GM18508 (cell line): ENCODE results near the gene SWSAP1.
"Not testable (repeated sequence)": the region's sequence is repeated elsewhere in the genome, so short reads cannot be mapped to it uniquely, and the experiment has no call there.

Experiments used
- ATAC-seq: cut with Tn5 transposase; IDR thresholded peaks from one replicate; pipeline ENCODE4 v1.9.1; 2021; ENCODE audit warnings: moderate number of reproducible peaks; ENCODE audit not compliant: insufficient read depth, unreplicated experiment

Gene SWSAP1

DNA sequence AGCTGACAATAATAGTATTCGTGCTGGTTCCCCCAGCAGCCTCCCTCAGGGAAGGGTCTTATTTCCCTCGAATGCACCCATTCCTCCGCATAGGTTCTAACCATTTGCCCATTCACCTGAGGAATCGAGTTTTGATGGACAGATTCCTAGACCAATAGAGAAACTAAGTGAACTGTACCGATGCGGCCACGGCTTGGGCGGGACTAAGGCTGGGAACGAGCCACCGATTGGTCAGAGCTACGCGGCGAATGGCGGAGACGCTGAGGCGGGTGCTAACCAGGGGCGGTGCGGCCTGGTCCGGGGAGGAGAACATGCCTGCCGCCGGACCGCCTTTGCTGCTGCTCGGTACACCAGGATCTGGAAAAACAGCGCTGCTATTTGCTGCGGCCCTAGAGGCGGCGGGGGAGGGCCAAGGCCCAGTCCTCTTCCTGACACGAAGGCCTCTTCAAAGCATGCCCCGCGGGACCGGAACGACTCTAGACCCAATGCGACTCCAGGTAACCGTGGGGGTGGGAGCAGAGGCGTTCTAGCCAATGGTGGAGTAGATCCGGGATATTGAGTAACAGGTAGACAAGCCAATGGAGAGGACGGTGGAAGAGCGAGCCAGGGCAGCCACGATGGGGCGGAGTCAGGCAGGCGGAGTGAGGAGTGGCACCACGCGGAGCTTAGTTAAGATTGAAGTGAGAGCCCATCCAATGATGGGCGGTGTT lies at the start of gene SWSAP1:
SWSAP1 (plus strand) TSS at position 234 of the 710 bp plus-strand sequence; CDS start at position 249, 15 bp downstream.
- ATAC-seq, result peak; percentile 77

GRCh38 chr19:11324748-11325389 lies 49.6 kb upstream of the SWSAP1 start:
- ATAC-seq, result no peak

DNA sequence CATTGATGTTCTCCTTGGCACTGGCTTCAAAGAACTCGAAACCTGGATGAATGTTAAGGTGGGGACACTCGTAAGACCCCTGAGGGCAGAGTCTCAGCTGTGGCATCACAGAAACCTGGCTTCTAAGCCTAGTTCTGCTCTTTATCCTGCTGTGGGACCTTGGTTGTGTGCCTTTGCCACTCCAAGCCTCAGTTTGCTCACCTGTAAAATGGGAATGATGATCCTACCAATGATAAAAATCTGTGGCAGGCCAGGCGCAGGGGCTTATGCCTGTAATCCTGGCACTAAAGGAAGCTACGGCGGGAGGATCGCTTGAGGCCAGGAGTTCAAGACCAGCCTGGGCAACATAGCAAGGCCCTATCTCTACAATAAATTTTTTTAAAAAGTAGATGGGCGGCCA lies 48.9 kb upstream of the SWSAP1 start:
- no peak for ATAC-seq

GRCh38 chr19:11330127-11330526 lies 44.3 kb upstream of the SWSAP1 start:
- ATAC-seq, result no peak

DNA sequence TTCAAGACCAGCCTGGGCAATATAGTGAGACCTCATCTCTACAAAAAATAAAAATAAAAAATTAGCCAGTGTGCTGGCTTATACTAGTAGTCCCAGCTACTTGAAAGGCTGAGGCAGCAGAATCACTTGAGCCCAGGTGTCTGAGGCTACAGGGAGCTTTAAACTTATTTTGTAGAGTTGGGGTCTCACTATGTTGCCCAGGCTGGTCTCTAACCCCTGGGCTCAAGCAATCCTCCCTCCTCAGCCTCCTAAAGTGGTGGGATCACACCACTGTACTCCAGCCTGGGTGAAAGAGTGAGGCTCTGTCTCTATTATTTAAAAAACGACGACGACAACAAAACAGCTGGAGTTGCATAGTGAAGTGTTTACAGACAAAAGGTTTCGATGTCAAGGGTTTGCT lies 43.0 kb upstream of the SWSAP1 start:
- ATAC-seq, result no peak

DNA sequence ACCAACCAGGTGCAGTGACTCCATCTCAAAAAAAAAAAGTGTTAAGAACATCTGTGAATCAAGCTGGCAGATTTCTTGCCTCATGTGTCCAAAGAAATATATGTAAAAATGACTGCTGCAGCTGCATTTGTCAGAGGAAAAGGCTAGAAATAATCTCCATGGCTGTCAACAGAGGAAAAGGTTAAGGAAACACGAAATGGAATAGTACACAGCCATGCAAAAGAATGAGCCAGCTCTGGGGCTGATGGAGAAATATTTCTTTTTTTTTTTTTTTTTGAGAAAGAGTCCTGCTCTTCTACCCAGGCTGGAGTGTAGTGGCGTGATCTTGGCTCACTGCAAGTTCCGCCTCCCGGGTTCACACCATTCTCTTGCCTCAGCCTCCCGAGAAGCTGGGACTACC lies 41.6 kb upstream of the SWSAP1 start:
- ATAC-seq, result no peak

GRCh38 chr19:11333838-11334237 lies 40.6 kb upstream of the SWSAP1 start:
- not testable (repeated sequence) for ATAC-seq

- no peak for ATAC-seq
These were observed 38.9 kb upstream of the SWSAP1 start for GRCh38 chr19:11335449-11336146.

DNA sequence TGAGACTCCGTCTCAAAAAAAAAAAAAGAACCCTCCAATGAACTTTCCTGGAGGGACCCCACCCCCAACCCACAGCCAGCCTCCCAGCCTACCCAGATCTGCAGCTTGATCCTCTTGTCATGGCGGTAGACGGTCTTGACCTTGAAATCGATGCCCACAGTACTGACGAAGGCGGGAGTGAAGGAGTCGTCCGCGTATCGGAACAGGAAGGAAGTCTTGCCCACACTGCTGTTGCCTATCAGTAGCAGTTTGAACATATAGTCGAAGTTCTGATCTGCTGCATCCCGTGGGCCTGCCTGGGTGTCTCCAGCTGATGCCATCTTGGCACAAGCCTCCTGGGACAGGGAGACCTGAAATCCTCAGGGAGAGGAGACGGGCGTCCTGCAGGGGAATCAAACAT lies 37.4 kb upstream of the SWSAP1 start:
- ATAC-seq, result no peak

DNA sequence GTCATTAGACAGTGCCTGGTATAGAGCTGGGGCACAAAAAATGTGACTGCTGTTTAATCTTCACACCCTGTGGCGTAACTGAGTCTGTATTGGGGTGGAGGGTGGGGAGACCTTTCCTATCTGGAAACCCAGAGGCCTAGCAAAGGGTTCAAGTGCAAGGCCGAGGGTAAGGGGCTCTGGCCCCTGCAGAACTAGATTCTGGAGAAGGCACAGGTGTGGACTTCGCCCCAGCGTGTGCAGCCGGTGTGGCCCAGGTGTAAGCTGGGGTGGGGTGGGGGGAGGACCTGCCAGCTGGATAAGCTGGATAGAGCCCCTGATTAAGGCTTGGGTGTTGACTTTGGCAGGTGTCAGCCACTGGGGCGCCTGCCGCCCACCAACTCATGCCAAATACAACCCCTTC lies 36.3 kb upstream of the SWSAP1 start:
- ATAC-seq, result no peak

- no peak for ATAC-seq
These were observed 35.8 kb upstream of the SWSAP1 start for GRCh38 chr19:11338569-11339253.

GRCh38 chr19:11339254-11340098 lies 35.0 kb upstream of the SWSAP1 start, which contains the start of gene RAB3D:
Gene RAB3D (minus strand): TSS chr19:11339657. CDS start chr19:11337399, 2,258 bp downstream.
- no peak for ATAC-seq

DNA sequence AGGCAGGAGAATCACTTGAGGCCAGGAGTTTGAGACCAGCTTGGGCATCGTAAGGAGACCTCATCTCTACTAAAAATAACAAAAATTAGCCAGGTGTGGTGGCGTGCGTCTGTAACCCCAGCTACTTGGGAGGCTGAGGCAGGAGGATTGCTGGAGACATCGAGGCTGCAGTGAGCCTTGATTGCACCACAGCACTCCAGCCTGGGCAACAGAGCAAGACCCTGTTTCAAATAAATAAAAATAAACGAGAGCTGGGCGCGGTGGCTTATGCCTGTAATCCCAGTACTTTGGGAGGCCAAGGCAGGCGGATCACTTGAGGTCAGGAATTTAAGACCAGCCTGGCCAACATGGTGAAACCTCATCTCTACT lies 34.4 kb upstream of the SWSAP1 start:
- ATAC-seq, result not testable (repeated sequence)

GRCh38 chr19:11342429-11342828 lies 32.0 kb upstream of the SWSAP1 start:
- no peak for ATAC-seq

- no peak for ATAC-seq
These were observed 29.2 kb upstream of the SWSAP1 start for GRCh38 chr19:11345122-11345803.

- peak; percentile 69 for ATAC-seq
These were observed 28.1 kb upstream of the SWSAP1 start, which contains the start of the genes CCDC159 and TMEM205 for GRCh38 chr19:11346104-11346940. Gene CCDC159 (plus strand): TSS chr19:11346519. CDS start chr19:11346607, 88 bp downstream. Gene TMEM205 (minus strand): TSS chr19:11346268. CDS start chr19:11345619, 649 bp downstream.

DNA sequence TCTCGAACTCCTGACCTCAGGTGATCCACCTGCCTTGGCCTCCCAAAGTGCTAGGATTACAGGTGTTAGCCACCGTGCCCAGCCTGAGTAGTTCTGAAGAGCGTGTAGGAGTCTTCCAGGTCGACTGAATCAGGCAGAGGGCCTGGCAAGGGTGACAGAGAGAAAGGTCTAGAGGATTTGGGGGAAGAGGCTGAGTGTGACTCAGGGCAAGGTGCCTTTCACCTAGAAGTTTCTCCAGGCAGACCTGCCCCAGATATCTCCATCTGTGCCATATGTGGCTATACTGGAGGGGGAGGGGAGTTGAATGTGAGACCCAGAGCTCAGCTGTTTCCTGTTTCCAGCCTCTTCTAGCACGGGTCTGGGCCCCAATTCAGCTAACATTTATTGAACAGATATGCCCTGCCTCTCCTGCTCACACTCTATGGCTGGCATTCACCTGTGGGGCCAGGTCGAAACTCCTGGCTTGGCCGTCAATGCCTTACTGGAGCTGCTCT lies 26.9 kb upstream of the SWSAP1 start:
- ATAC-seq, result no peak

DNA sequence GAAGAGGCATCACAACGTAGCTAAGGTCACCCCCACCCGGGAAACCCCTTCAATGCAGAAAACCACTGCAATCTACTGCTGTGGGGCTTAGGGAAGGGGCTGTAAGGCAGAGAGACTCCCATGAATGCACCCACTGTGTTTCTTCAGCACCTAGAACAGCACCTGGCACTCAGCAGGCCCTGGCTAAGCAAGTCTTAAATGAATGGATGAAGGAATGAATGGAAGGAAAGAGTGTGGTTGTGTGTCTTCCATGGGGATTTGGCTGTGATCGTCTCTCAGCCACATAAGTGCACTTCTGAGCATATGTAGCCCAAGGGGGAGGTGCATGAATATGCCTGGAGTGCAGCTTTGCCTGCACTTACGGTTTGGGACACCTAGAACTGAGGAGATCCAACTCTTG lies 25.3 kb upstream of the SWSAP1 start:
- no peak for ATAC-seq
